ENCODE data around the gene B9D2. TPM values are rescaled to one million over a fixed set of nuclear protein-coding genes. Genes with fewer than 3 reads are reported as not detected.

The B9D2 gene
- total RNA-seq, 3 donors from 2014 or later, result 7.0 to 11.3 (median 9.1) TPM

GRCh38 chr19:41307954-41308449, 55.9 kb downstream of the B9D2 start:
- DNase-seq, result no peak
- Histone ChIP-seq H3K4me1 (ENCODE audit: low read depth) (peaks cover 23% of the 10 kb centered on the region), H3K9me3 (no peaks in the 10 kb centered on the region), H3K36me3 (ENCODE audit: low read depth) (peaks cover 6% of the 10 kb centered on the region), H3K4me3 (no peak overlapping the region)
- ATAC-seq, result no peak
- TF ChIP-seq CTCF (IDR thresholded peaks at IDR 0.05), result no peak
- intact Hi-C loops (cut with DNase I, micrococcal nuclease), result no loop called here

- Histone ChIP-seq H3K36me3 (ENCODE audit: low read depth) (peaks cover 6% of the 10 kb centered on the region), H3K4me1 (ENCODE audit: low read depth) (peaks cover 23% of the 10 kb centered on the region), H3K4me3 (no peak overlapping the region), H3K9me3 (no peaks in the 10 kb centered on the region)
- intact Hi-C loops (cut with DNase I, micrococcal nuclease), result no loop called here
- DNase-seq (no peak), ATAC-seq (no peak)
- TF ChIP-seq CTCF (IDR thresholded peaks at IDR 0.05), result no peak
These were observed 56.7 kb downstream of the B9D2 start for GRCh38 chr19:41307090-41307875.

- Histone ChIP-seq H3K4me1 (ENCODE audit: low read depth) (peaks cover 17% of the 10 kb centered on the region), H3K36me3 (ENCODE audit: low read depth) (peaks cover 6% of the 10 kb centered on the region), H3K9me3 (no peaks in the 10 kb centered on the region), H3K4me3 (no peak overlapping the region)
- TF ChIP-seq CTCF (IDR thresholded peaks at IDR 0.05), result no peak
- no peak for DNase-seq
- intact Hi-C loops (cut with DNase I, micrococcal nuclease), result no loop called here
- ATAC-seq, result no peak
These were observed 57.8 kb downstream of the B9D2 start for GRCh38 chr19:41305927-41306793.

GRCh38 chr19:41304706-41305483, 59.1 kb downstream of the B9D2 start:
- DNase-seq (peak in 1 of 3 donors; percentile 29), ATAC-seq (no peak)
- peaks cover 16% of the 10 kb centered on the region for H3K4me1 ChIP-seq (ENCODE audit: low read depth)
- H3K9me3 ChIP-seq, result no peaks in the 10 kb centered on the region
- H3K4me3 ChIP-seq, result no peak overlapping the region
- H3K36me3 ChIP-seq (ENCODE audit: low read depth), result peaks cover 7% of the 10 kb centered on the region
- intact Hi-C loops (cut with DNase I, micrococcal nuclease), result no loop called here
- no peak for TF ChIP-seq CTCF (IDR thresholded peaks at IDR 0.05)

Other genes with a start within 250 kb of the B9D2 start
- gene CYP2F1, start 249.7 kb downstream of the B9D2 start, total RNA-seq, result not detected
- gene CYP2S1, start 170.9 kb downstream of the B9D2 start, total RNA-seq, result 10 to 100 TPM in 2 of 3 donors, 1 to 10 TPM in 1; 9.1 to 45.4 (median 41.2) TPM
- 10 to 100 TPM in 2 of 3 donors, 1 to 10 TPM in 1; 7.3 to 93.6 (median 19.3) TPM for gene AXL, start 144.9 kb downstream of the B9D2 start, total RNA-seq
- gene HNRNPUL1, start 99.8 kb downstream of the B9D2 start, total RNA-seq, result 100 to 1,000 TPM; 155 to 234 (median 190) TPM
- gene CCDC97, start 54.0 kb downstream of the B9D2 start, total RNA-seq, result 10 to 100 TPM; 26.2 to 29.6 (median 27.0) TPM
- 10 to 100 TPM in 2 of 3 donors, 1 to 10 TPM in 1; 8.2 to 39.6 (median 21.8) TPM for gene TGFB1, start 10.2 kb downstream of the B9D2 start, total RNA-seq
- gene TMEM91, start 12.4 kb upstream of the B9D2 start, total RNA-seq, result 10 to 100 TPM in 1 of 3 donors, 1 to 10 TPM in 2; 3.8 to 15.2 (median 5.6) TPM
- gene EXOSC5, start 33.2 kb upstream of the B9D2 start, total RNA-seq, result 10 to 100 TPM; 12.5 to 16.4 (median 13.3) TPM
- gene BCKDHA, start 33.7 kb upstream of the B9D2 start, total RNA-seq, result 10 to 100 TPM; 16.6 to 22.5 (median 17.3) TPM
- gene B3GNT8, start 63.2 kb upstream of the B9D2 start, total RNA-seq, result 10 to 100 TPM; 28.8 to 69.4 (median 34.3) TPM
- gene DMAC2, start 75.8 kb upstream of the B9D2 start, total RNA-seq, result 10 to 100 TPM; 38.9 to 61.0 (median 47.5) TPM
- gene ERICH4, start 79.0 kb upstream of the B9D2 start, total RNA-seq, result not detected
- 1 to 10 TPM; 1.4 to 2.1 (median 1.9) TPM for gene CEACAM21, start 212.0 kb upstream of the B9D2 start, total RNA-seq